ENCODE data around the gene PLD5. TPM values are rescaled to one million over a fixed set of nuclear protein-coding genes. Genes with fewer than 3 reads are reported as not detected.

The PLD5 gene
- total RNA-seq, 2 donors from 2014 or later: 0.27 TPM; not detected in 1

DNA sequence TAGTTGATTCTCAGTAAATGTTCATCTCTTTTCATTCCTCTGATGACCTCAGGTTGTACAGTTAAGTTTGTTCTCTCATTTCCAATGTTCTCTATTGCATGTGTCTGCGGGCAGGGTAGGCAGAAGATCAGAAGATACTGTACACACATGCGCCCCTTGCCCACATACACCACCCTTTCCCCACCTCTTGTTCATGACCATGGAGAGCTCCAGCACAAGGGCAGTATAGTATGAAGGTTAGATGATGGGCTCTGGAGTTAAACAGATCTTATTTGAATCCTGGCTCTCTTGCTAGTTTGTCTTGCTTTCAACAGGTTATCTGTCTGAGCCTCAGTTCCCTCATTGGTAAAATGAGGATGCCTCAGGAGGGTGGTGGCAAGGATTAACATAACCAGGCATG, 17.8 kb upstream of the PLD5 start:
- intact Hi-C loops (cut with DNase I): no loop called here
- Histone ChIP-seq H3K4me1 (no peaks in the 10 kb centered on the region), H3K36me3 (no peaks in the 10 kb centered on the region), H3K9ac (ENCODE audit: low read depth in 2 of 2, low read length in 2 of 2) (no peak overlapping the region), H3K27ac (no peak overlapping the region), H3K9me3 (no peaks in the 10 kb centered on the region), H3K27me3 (no peaks in the 10 kb centered on the region), H3K4me3 (no peak overlapping the region)
- TF ChIP-seq, protein P1, sequence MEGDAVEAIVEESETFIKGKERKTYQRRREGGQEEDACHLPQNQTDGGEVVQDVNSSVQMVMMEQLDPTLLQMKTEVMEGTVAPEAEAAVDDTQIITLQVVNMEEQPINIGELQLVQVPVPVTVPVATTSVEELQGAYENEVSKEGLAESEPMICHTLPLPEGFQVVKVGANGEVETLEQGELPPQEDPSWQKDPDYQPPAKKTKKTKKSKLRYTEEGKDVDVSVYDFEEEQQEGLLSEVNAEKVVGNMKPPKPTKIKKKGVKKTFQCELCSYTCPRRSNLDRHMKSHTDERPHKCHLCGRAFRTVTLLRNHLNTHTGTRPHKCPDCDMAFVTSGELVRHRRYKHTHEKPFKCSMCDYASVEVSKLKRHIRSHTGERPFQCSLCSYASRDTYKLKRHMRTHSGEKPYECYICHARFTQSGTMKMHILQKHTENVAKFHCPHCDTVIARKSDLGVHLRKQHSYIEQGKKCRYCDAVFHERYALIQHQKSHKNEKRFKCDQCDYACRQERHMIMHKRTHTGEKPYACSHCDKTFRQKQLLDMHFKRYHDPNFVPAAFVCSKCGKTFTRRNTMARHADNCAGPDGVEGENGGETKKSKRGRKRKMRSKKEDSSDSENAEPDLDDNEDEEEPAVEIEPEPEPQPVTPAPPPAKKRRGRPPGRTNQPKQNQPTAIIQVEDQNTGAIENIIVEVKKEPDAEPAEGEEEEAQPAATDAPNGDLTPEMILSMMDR (IDR thresholded peaks at IDR 0.05): no peak
- no peak for DNase-seq

- Histone ChIP-seq H3K9me3 (no peaks in the 10 kb centered on the region), H3K4me3 (no peak overlapping the region), H3K27me3 (no peaks in the 10 kb centered on the region), H3K4me1 (no peaks in the 10 kb centered on the region), H3K27ac (no peak overlapping the region), H3K9ac (ENCODE audit: low read depth in 2 of 2, low read length in 2 of 2) (no peak overlapping the region), H3K36me3 (no peaks in the 10 kb centered on the region)
- DNase-seq: no peak
- TF ChIP-seq, protein P1 (IDR thresholded peaks at IDR 0.05): no peak
- intact Hi-C loops (cut with DNase I): no loop called here
These were observed 11.5 kb upstream of the PLD5 start for GRCh38 chr1:242535986-242536385.

GRCh38 chr1:242534753-242535152, 10.3 kb upstream of the PLD5 start:
- no peaks in the 10 kb centered on the region for H3K4me1 ChIP-seq
- no peaks in the 10 kb centered on the region for H3K27me3 ChIP-seq
- no peak for DNase-seq
- intact Hi-C loops (cut with DNase I): no loop called here
- H3K27ac ChIP-seq: no peak overlapping the region
- H3K9me3 ChIP-seq: no peaks in the 10 kb centered on the region
- no peak overlapping the region for H3K4me3 ChIP-seq
- TF ChIP-seq, protein P1 (IDR thresholded peaks at IDR 0.05): no peak
- no peak overlapping the region for H3K9ac ChIP-seq (ENCODE audit: low read depth in 2 of 2, low read length in 2 of 2)
- H3K36me3 ChIP-seq: no peaks in the 10 kb centered on the region

GRCh38 chr1:242530761-242531160, 6.3 kb upstream of the PLD5 start:
- no peak for DNase-seq
- no peaks in the 10 kb centered on the region for H3K36me3 ChIP-seq
- no peaks in the 10 kb centered on the region for H3K4me1 ChIP-seq
- H3K4me3 ChIP-seq: no peak overlapping the region
- TF ChIP-seq, protein P1 (IDR thresholded peaks at IDR 0.05): no peak
- no peaks in the 10 kb centered on the region for H3K27me3 ChIP-seq
- intact Hi-C loops (cut with DNase I): no loop called here
- no peak overlapping the region for H3K27ac ChIP-seq
- no peak overlapping the region for H3K9ac ChIP-seq (ENCODE audit: low read depth in 2 of 2, low read length in 2 of 2)
- H3K9me3 ChIP-seq: no peaks in the 10 kb centered on the region

- no peak for DNase-seq
- H3K4me3 ChIP-seq: no peak overlapping the region
- TF ChIP-seq, protein P1 (IDR thresholded peaks at IDR 0.05): no peak
- H3K27ac ChIP-seq: no peak overlapping the region
- no peaks in the 10 kb centered on the region for H3K4me1 ChIP-seq
- H3K9me3 ChIP-seq: no peaks in the 10 kb centered on the region
- peaks cover 24% of the 10 kb centered on the region for H3K27me3 ChIP-seq
- intact Hi-C loops (cut with DNase I): no loop called here
- no peaks in the 10 kb centered on the region for H3K36me3 ChIP-seq
- H3K9ac ChIP-seq (ENCODE audit: low read depth in 2 of 2, low read length in 2 of 2): no peak overlapping the region
These were observed 1.3 kb upstream of the PLD5 start for GRCh38 chr1:242525769-242526168.

- intact Hi-C loops (cut with DNase I): no loop called here
- H3K36me3 ChIP-seq: no peaks in the 10 kb centered on the region
These were observed 844 bp upstream of the PLD5 start for GRCh38 chr1:242525360-242525722.

More at GRCh38 chr1:242525360-242525722, 844 bp upstream of the PLD5 start:
- no peak overlapping the region for H3K27ac ChIP-seq
- DNase-seq: no peak
- H3K4me1 ChIP-seq: no peaks in the 10 kb centered on the region
- no peaks in the 10 kb centered on the region for H3K9me3 ChIP-seq
- H3K27me3 ChIP-seq: peaks cover 27% of the 10 kb centered on the region
- no peak overlapping the region for H3K4me3 ChIP-seq
- H3K9ac ChIP-seq (ENCODE audit: low read depth in 2 of 2, low read length in 2 of 2): no peak overlapping the region
- TF ChIP-seq, protein P1 (IDR thresholded peaks at IDR 0.05): no peak

All from colonic mucosa (tissue), 4 donors.